Measurements from ENCODE around the gene PLA2G15.

PLA2G15 gene

DNA sequence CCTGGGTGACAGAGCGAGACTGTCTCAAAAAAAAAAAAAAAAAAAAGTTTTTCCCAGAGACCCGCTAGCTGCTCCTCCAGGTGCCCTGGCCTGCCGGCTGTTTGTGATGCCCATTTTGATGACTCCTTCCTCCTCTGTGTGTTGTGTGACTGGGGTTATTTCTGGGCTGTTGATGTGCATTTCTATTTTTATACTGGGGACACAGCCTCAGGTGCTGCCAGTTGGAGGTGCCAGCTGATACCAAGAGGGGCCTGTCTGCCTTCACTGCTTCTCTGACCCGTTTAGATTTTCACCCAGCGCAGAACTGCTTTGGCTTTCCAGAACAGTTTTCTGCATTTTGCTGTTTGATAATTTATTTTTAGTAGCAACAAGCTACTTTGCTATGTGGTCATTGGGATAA is 6.7 kb downstream of the PLA2G15 start:
- Histone ChIP-seq H3K9ac (no peak overlapping the region), H3K27me3 (ENCODE audit: control insufficient read depth, insufficient read depth, low read length) (no peaks in the 10 kb centered on the region), H3K4me3 (ENCODE audit: low read depth, low read length) (no peak overlapping the region), H3K27ac (no peak overlapping the region), H2AFZ (no peak overlapping the region), H3K4me2 (ENCODE audit: low read length) (no peak overlapping the region), H3K79me2 (peaks cover 2% of the 10 kb centered on the region), H3K9me3 (ENCODE audit: control insufficient read depth, low read length) (no peaks in the 10 kb centered on the region), H3K36me3 (ENCODE audit: control insufficient read depth, insufficient read depth, low read length) (no peaks in the 10 kb centered on the region), H3K4me1 (no peaks in the 10 kb centered on the region)
- TF ChIP-seq, protein P1, sequence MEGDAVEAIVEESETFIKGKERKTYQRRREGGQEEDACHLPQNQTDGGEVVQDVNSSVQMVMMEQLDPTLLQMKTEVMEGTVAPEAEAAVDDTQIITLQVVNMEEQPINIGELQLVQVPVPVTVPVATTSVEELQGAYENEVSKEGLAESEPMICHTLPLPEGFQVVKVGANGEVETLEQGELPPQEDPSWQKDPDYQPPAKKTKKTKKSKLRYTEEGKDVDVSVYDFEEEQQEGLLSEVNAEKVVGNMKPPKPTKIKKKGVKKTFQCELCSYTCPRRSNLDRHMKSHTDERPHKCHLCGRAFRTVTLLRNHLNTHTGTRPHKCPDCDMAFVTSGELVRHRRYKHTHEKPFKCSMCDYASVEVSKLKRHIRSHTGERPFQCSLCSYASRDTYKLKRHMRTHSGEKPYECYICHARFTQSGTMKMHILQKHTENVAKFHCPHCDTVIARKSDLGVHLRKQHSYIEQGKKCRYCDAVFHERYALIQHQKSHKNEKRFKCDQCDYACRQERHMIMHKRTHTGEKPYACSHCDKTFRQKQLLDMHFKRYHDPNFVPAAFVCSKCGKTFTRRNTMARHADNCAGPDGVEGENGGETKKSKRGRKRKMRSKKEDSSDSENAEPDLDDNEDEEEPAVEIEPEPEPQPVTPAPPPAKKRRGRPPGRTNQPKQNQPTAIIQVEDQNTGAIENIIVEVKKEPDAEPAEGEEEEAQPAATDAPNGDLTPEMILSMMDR (IDR thresholded peaks at IDR 0.05), result no peak

GRCh38 chr16:68252383-68252782 is 7.2 kb downstream of the PLA2G15 start:
- Histone ChIP-seq H3K36me3 (ENCODE audit: control insufficient read depth, insufficient read depth, low read length) (no peaks in the 10 kb centered on the region), H3K27ac (no peak overlapping the region), H3K79me2 (no peaks in the 10 kb centered on the region)

DNA sequence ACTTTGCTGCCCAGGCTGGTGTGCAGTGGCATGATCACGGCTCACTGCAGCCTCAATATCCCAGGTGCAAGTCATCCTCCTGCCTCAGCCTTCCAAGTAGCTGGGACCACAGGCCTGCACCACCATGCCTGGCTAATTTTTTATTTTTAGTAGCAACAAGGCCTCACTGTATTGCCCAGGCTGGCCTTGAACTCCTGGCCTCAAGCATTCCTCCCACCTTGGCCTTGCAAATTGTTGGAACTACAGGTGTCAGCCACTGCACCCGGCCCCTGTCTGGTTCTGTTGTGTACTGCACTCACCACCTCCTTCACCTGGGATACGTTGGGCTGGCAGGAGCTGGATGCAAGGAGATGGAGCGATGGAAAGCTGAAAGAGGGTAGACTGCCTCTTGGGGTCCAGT is 8.5 kb downstream of the PLA2G15 start:
- Histone ChIP-seq H3K79me2 (no peaks in the 10 kb centered on the region), H3K4me2 (ENCODE audit: low read length) (no peak overlapping the region), H3K4me1 (peaks cover 15% of the 10 kb centered on the region), H3K27me3 (ENCODE audit: control insufficient read depth, insufficient read depth, low read length) (no peaks in the 10 kb centered on the region), H3K9ac (no peak overlapping the region), H2AFZ (no peak overlapping the region), H3K36me3 (ENCODE audit: control insufficient read depth, insufficient read depth, low read length) (no peaks in the 10 kb centered on the region), H3K4me3 (ENCODE audit: low read depth, low read length) (no peak overlapping the region), H3K27ac (no peak overlapping the region), H3K9me3 (ENCODE audit: control insufficient read depth, low read length) (no peaks in the 10 kb centered on the region)
- TF ChIP-seq, protein P1 (IDR thresholded peaks at IDR 0.05), result no peak

More at GRCh38 chr16:68252383-68252782, 7.2 kb downstream of the PLA2G15 start:
- Histone ChIP-seq H3K4me1 (peaks cover 3% of the 10 kb centered on the region), H2AFZ (no peak overlapping the region), H3K9ac (no peak overlapping the region), H3K9me3 (ENCODE audit: control insufficient read depth, low read length) (no peaks in the 10 kb centered on the region), H3K27me3 (ENCODE audit: control insufficient read depth, insufficient read depth, low read length) (no peaks in the 10 kb centered on the region), H3K4me3 (ENCODE audit: low read depth, low read length) (no peak overlapping the region), H3K4me2 (ENCODE audit: low read length) (no peak overlapping the region)
- TF ChIP-seq, protein P1 (IDR thresholded peaks at IDR 0.05), result no peak

- H3K36me3 ChIP-seq (ENCODE audit: control insufficient read depth, insufficient read depth, low read length), result no peaks in the 10 kb centered on the region
- H2AFZ ChIP-seq, result no peak overlapping the region
Measured at GRCh38 chr16:68255712-68256111, 10.5 kb downstream of the PLA2G15 start.

More at GRCh38 chr16:68255712-68256111, 10.5 kb downstream of the PLA2G15 start:
- peaks cover 19% of the 10 kb centered on the region for H3K4me1 ChIP-seq
- H3K9ac ChIP-seq, result no peak overlapping the region
- no peaks in the 10 kb centered on the region for H3K27me3 ChIP-seq (ENCODE audit: control insufficient read depth, insufficient read depth, low read length)
- H3K79me2 ChIP-seq, result no peaks in the 10 kb centered on the region
- H3K4me3 ChIP-seq (ENCODE audit: low read depth, low read length), result no peak overlapping the region
- no peaks in the 10 kb centered on the region for H3K9me3 ChIP-seq (ENCODE audit: control insufficient read depth, low read length)
- no peak overlapping the region for H3K27ac ChIP-seq
- H3K4me2 ChIP-seq (ENCODE audit: low read length), result no peak overlapping the region
- TF ChIP-seq, protein P1 (IDR thresholded peaks at IDR 0.05), result no peak

Data from parathyroid adenoma (tissue), 2 donors.